DND-41 (cell line): ENCODE results near the gene MFGE8.

Experiments
- ATAC-seq: fragments of 200-7000 bp; cut with Tn5 transposase; 3 replicates; pipeline ENCODE4 v1.9.1; 2021; ENCODE audit warnings: low read depth; ENCODE audit not compliant: insufficient read depth
- DNase-seq: peaks from one replicate; pipeline ENCODE4 v3.0.0-alpha.2; 2020
- H2AFZ ChIP-seq: 2 replicates; pipeline ENCODE4 v1.6.0; 2012; ENCODE audit warnings: low read depth, low read length
- H3K27ac ChIP-seq: 2 replicates; pipeline ENCODE4 v1.5.1; 2012; ENCODE audit warnings: low read length, inconsistent platforms
- H3K27me3 ChIP-seq: fragments of 200-600 bp; sonication (generic); 2 replicates; pipeline ENCODE4 v1.6.0; 2012; ENCODE audit warnings: low read length, mild to moderate bottlenecking, inconsistent platforms; ENCODE audit not compliant: insufficient read depth, poor library complexity
- H3K36me3 ChIP-seq: 2 replicates; pipeline ENCODE4 v1.5.1; 2012; ENCODE audit warnings: low read length, inconsistent platforms; ENCODE audit not compliant: insufficient read depth
- H3K4me1 ChIP-seq: 2 replicates; pipeline ENCODE4 v1.5.1; 2012; ENCODE audit warnings: mild to moderate bottlenecking, low read length; ENCODE audit not compliant: insufficient read depth
- H3K4me2 ChIP-seq: 2 replicates; pipeline ENCODE4 v1.6.0; 2012; ENCODE audit warnings: mild to moderate bottlenecking, moderate library complexity, low read length, inconsistent platforms; ENCODE audit not compliant: insufficient read depth
- H3K4me3 ChIP-seq, 2 experiments: fragments of 200-600 bp in 1 of 2; shearing (Covaris generic) in 1 of 2; 2 replicates each; pipeline ENCODE4 v1.5.1; 2012 to 2016; ENCODE audit warnings: inconsistent platforms in 2 of 2, low read length in 2 of 2, mild to moderate bottlenecking in 2 of 2, low read depth in 1 of 2, moderate library complexity in 1 of 2
- H3K79me2 ChIP-seq: 2 replicates; pipeline ENCODE4 v1.6.0; 2012; ENCODE audit warnings: low read length, inconsistent platforms; ENCODE audit not compliant: insufficient read depth
- H3K9ac ChIP-seq: 2 replicates; pipeline ENCODE4 v1.6.0; 2012; ENCODE audit warnings: low read depth, mild to moderate bottlenecking, inconsistent platforms, low read length, moderate library complexity
- H3K9me3 ChIP-seq: 2 replicates; pipeline ENCODE4 v1.5.1; 2012; ENCODE audit warnings: low read length, moderate library complexity, mild to moderate bottlenecking, inconsistent platforms; ENCODE audit not compliant: insufficient read depth, severe bottlenecking
- H4K20me1 ChIP-seq: 2 replicates; pipeline ENCODE4 v1.6.0; 2012; ENCODE audit warnings: low read length; ENCODE audit not compliant: insufficient read depth
- CTCF ChIP-seq: IDR thresholded peaks from 2 replicates; pipeline ENCODE4 v1.5.1; 2012; ENCODE audit warnings: borderline replicate concordance, low read length, moderate library complexity, mild to moderate bottlenecking; ENCODE audit not compliant: poor library complexity, severe bottlenecking; ENCODE audit errors: extremely low read depth
- EZH2 ChIP-seq: IDR thresholded peaks from 3 replicates; pipeline ENCODE4 v1.6.1; 2012; ENCODE audit warnings: borderline replicate concordance, low read depth, mild to moderate bottlenecking, moderate library complexity, low read length, inconsistent platforms; ENCODE audit not compliant: severe bottlenecking

MFGE8 gene

GRCh38 chr15:88881775-88882174, 31.4 kb downstream of the MFGE8 start:
- Histone ChIP-seq H3K4me3 (no peak overlapping the region), H2AFZ (no peak overlapping the region), H3K79me2 (no peaks in the 10 kb centered on the region), H4K20me1 (no peaks in the 10 kb centered on the region), H3K4me2 (no peak overlapping the region), H3K27ac (no peak overlapping the region), H3K9me3 (no peaks in the 10 kb centered on the region), H3K4me1 (no peaks in the 10 kb centered on the region), H3K27me3 (no peaks in the 10 kb centered on the region), H3K9ac (no peak overlapping the region), H3K36me3 (no peaks in the 10 kb centered on the region)
- no peak for ATAC-seq
- TF ChIP-seq EZH2 (no peak), CTCF (no peak)
- DNase-seq: no peak

DNA sequence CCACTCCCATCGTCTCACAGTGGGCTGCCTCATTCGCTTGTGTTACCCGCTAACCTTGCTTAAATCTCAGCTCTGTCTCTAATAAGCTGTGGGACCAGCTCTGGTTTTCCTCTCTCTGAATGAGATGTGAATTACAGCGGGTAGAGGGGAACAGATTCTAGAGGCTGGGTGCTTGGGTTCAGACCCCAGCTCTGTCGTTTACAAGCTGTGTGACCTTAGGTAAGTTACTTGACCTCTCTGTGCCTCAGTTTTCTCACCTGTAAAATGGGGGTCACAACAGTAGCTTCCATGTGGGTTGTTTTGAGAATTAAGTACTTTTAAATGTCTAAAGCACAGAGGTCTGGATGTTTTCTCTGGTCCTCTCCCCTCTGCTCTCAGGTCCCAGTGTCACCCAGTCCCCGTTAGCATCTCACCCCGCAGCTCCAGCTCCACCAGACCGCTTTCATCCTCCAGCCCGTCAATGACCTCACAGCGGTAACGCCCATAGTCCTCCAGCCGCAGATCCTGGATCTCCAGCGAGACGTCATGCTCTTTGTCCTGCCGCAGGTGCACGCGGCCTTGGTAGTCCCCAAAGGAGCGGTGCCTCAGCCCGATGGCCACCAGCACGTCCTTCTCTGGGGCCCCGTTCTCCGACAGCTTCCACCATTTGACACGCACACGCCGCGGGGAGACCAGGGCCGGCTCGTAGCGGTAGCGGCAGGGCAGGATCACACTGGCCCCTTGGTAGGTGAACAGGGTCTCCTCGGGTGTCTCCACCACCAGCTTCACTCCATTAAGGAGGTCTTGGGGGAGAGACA, 32.0 kb downstream of the MFGE8 start:
- Histone ChIP-seq H3K9ac (no peak overlapping the region), H3K36me3 (no peaks in the 10 kb centered on the region), H3K79me2 (no peaks in the 10 kb centered on the region), H3K4me1 (no peaks in the 10 kb centered on the region), H4K20me1 (no peaks in the 10 kb centered on the region), H3K4me2 (no peak overlapping the region), H3K9me3 (no peaks in the 10 kb centered on the region), H3K27me3 (no peaks in the 10 kb centered on the region), H3K27ac (no peak overlapping the region), H3K4me3 (no peak overlapping the region), H2AFZ (no peak overlapping the region)
- no peak for DNase-seq
- TF ChIP-seq CTCF: no peak
- TF ChIP-seq EZH2: no peak
- no peak for ATAC-seq

- peak; percentile 77 for TF ChIP-seq CTCF
- TF ChIP-seq EZH2: no peak
- DNase-seq: peak; percentile 52
- no peaks in the 10 kb centered on the region for H4K20me1 ChIP-seq
These were observed 34.4 kb downstream of the MFGE8 start for GRCh38 chr15:88878720-88879184.

DNA sequence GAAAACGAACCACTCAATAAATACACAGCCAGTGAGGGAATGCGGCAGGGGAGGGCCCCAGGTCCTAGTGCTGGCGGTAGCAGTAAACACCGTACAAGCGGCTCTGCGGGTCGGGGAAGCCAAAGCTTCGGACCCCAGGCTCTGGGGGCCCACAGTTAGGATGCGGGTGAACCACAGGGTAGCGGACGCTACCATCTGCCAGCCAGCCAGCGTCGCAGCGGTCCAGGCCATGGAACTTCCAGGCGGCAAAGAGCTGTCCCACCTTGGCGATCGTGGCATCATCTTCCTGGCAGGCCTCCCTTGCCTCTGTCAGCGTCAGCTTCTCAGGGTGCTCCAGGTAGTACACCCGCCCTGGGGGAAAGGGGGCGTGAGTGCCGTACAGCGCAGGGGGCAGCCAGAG, 35.3 kb downstream of the MFGE8 start:
- Histone ChIP-seq H3K36me3 (no peaks in the 10 kb centered on the region), H3K9me3 (no peaks in the 10 kb centered on the region)
- TF ChIP-seq CTCF: no peak

More at GRCh38 chr15:88878720-88879184, 34.4 kb downstream of the MFGE8 start:
- H2AFZ ChIP-seq: no peak overlapping the region
- H3K9me3 ChIP-seq: no peaks in the 10 kb centered on the region
- H3K27me3 ChIP-seq: no peaks in the 10 kb centered on the region
- H3K36me3 ChIP-seq: no peaks in the 10 kb centered on the region
- H3K4me3 ChIP-seq: no peak overlapping the region
- ATAC-seq: peak; percentile 84
- no peaks in the 10 kb centered on the region for H3K79me2 ChIP-seq
- no peak overlapping the region for H3K4me2 ChIP-seq
- H3K4me1 ChIP-seq: no peaks in the 10 kb centered on the region
- H3K9ac ChIP-seq: no peak overlapping the region
- no peak overlapping the region for H3K27ac ChIP-seq

More for the DNA sequence above, 35.3 kb downstream of the MFGE8 start:
- Histone ChIP-seq H3K27ac (no peak overlapping the region), H2AFZ (no peak overlapping the region), H3K4me3 (no peak overlapping the region), H3K4me2 (no peak overlapping the region), H3K79me2 (no peaks in the 10 kb centered on the region), H3K4me1 (no peaks in the 10 kb centered on the region), H3K27me3 (no peaks in the 10 kb centered on the region), H4K20me1 (no peaks in the 10 kb centered on the region), H3K9ac (no peak overlapping the region)
- DNase-seq (no peak), ATAC-seq (no peak)
